SK-N-SH treated with all-trans-retinoic acid at 6 μM for 48 hours (cell line): ENCODE data around the gene CDH11.

Source experiments
- ATAC-seq: fragments of 200-7000 bp; cut with Tn5 transposase; 3 replicates; pipeline ENCODE4 v1.9.1; 2020; ENCODE audit warnings: mild to moderate bottlenecking, moderate library complexity
- ARNTL ChIP-seq: fragments of 450-650 bp; formaldehyde crosslinking; IDR thresholded peaks from 2 replicates; pipeline ENCODE4 v1.5.0; 2020; ENCODE audit warnings: low read depth, mild to moderate bottlenecking, moderate library complexity, borderline replicate concordance
- BACH2 ChIP-seq: fragments of 250-450 bp; sonication (Bioruptor Pico); IDR thresholded peaks from 2 replicates; pipeline ENCODE4 v1.9.0; 2021; ENCODE audit warnings: mild to moderate bottlenecking, borderline replicate concordance
- CREB5 ChIP-seq: fragments of 250-450 bp; sonication (Bioruptor Pico); IDR thresholded peaks from 2 replicates; pipeline ENCODE4 v1.5.1; 2020; ENCODE audit warnings: low read depth, mild to moderate bottlenecking, moderate library complexity
- CSRNP3 ChIP-seq: fragments of 250-450 bp; sonication (Bioruptor Pico); IDR thresholded peaks from 2 replicates; pipeline ENCODE4 v1.5.1; 2021; ENCODE audit warnings: mild to moderate bottlenecking, moderate library complexity
- ESRRG ChIP-seq: fragments of 250-450 bp; sonication (Bioruptor Pico); IDR thresholded peaks from 2 replicates; pipeline ENCODE4 v1.6.1; 2021; ENCODE audit warnings: mild to moderate bottlenecking
- GLIS3 ChIP-seq: fragments of 250-450 bp; sonication (Bioruptor Pico); IDR thresholded peaks from 2 replicates; pipeline ENCODE4 v1.5.0; 2020; ENCODE audit warnings: mild to moderate bottlenecking, moderate library complexity
- ISL1 ChIP-seq: fragments of 250-450 bp; sonication (Bioruptor Pico); IDR thresholded peaks from 2 replicates; pipeline ENCODE4 v2.1.2; 2022; ENCODE audit warnings: mild to moderate bottlenecking, moderate library complexity
- OSR1 ChIP-seq: fragments of 250-450 bp; sonication (Bioruptor Pico); IDR thresholded peaks from 2 replicates; pipeline ENCODE4 v1.8.0; 2022; ENCODE audit warnings: moderate library complexity, mild to moderate bottlenecking, inconsistent platforms
- PATZ1 ChIP-seq: fragments of 250-450 bp; sonication (Bioruptor Pico); IDR thresholded peaks from 2 replicates; pipeline ENCODE4 v1.8.0; 2020; ENCODE audit warnings: mild to moderate bottlenecking, moderate library complexity, borderline replicate concordance
- POU6F1 ChIP-seq: fragments of 250-450 bp; sonication (Bioruptor Pico); IDR thresholded peaks from 2 replicates; pipeline ENCODE4 v1.8.0; 2021; ENCODE audit warnings: low read depth, mild to moderate bottlenecking, moderate library complexity, borderline replicate concordance
- PPARA ChIP-seq: fragments of 250-450 bp; sonication (Bioruptor Pico); IDR thresholded peaks from 2 replicates; pipeline ENCODE4 v1.5.0; 2020; ENCODE audit warnings: mild to moderate bottlenecking, borderline replicate concordance
- RARB ChIP-seq: fragments of 250-450 bp; sonication (Bioruptor Pico); IDR thresholded peaks from 2 replicates; pipeline ENCODE4 v1.8.0; 2021; ENCODE audit warnings: mild to moderate bottlenecking, moderate library complexity
- SNAI2 ChIP-seq: fragments of 250-450 bp; sonication (Bioruptor Pico); IDR thresholded peaks from 2 replicates; pipeline ENCODE4 v1.5.0; 2020; ENCODE audit warnings: mild to moderate bottlenecking, moderate library complexity
- TCF4 ChIP-seq: fragments of 250-450 bp; sonication (Bioruptor Pico); IDR thresholded peaks from 2 replicates; pipeline ENCODE4 v1.8.0; 2021; ENCODE audit warnings: mild to moderate bottlenecking, moderate library complexity, borderline replicate concordance
- TOX ChIP-seq: fragments of 250-450 bp; sonication (Bioruptor Pico); IDR thresholded peaks from 2 replicates; pipeline ENCODE4 v1.8.0; 2021; ENCODE audit warnings: mild to moderate bottlenecking, moderate library complexity, borderline replicate concordance
- TSHZ2 ChIP-seq: fragments of 250-450 bp; sonication (Bioruptor Pico); IDR thresholded peaks from 2 replicates; pipeline ENCODE4 v1.5.0; 2020; ENCODE audit warnings: mild to moderate bottlenecking, moderate library complexity
- ZC3H10 ChIP-seq: fragments of 250-450 bp; sonication (Bioruptor Pico); IDR thresholded peaks from 2 replicates; pipeline ENCODE4 v1.5.1; 2021; ENCODE audit warnings: mild to moderate bottlenecking, moderate library complexity
- ZFP3 ChIP-seq: fragments of 250-450 bp; sonication (Bioruptor Pico); IDR thresholded peaks from 2 replicates; pipeline ENCODE4 v1.5.0; 2020; ENCODE audit warnings: mild to moderate bottlenecking, moderate library complexity
- ZFP30 ChIP-seq: fragments of 450-650 bp; formaldehyde crosslinking; IDR thresholded peaks from 2 replicates; pipeline ENCODE4 v1.5.0; 2022; ENCODE audit warnings: mild to moderate bottlenecking, moderate library complexity
- ZNF565 ChIP-seq: fragments of 450-650 bp; formaldehyde crosslinking; conservative IDR thresholded peaks from 2 replicates; pipeline ENCODE4 v1.5.0; 2020; ENCODE audit warnings: low read depth, mild to moderate bottlenecking, moderate library complexity

Gene CDH11

GRCh38 chr16:65057184-65057583 is 64.7 kb downstream of the CDH11 start:
- TF ChIP-seq POU6F1 (CRISPR knock-in tag) (no peak), ZC3H10 (CRISPR knock-in tag) (no peak), PATZ1 (CRISPR knock-in tag) (no peak), TOX (no peak), OSR1 (no peak), ZNF565 (CRISPR knock-in tag) (no peak), TCF4 (CRISPR knock-in tag) (no peak), RARB (CRISPR knock-in tag) (no peak), BACH2 (no peak), SNAI2 (CRISPR knock-in tag) (no peak), PPARA (no peak), ARNTL (CRISPR knock-in tag) (no peak), CSRNP3 (CRISPR knock-in tag) (no peak)

GRCh38 chr16:65054457-65054856 is 67.4 kb downstream of the CDH11 start:
- TF ChIP-seq TSHZ2: no peak
- no peak for TF ChIP-seq ZC3H10 (CRISPR knock-in tag)
- TF ChIP-seq ZNF565 (CRISPR knock-in tag): no peak
- TF ChIP-seq ZFP3 (CRISPR knock-in tag): no peak
- no peak for TF ChIP-seq PATZ1 (CRISPR knock-in tag)
- no peak for ATAC-seq

More at GRCh38 chr16:65057184-65057583, 64.7 kb downstream of the CDH11 start:
- no peak for ATAC-seq

- no peak for ATAC-seq
- TF ChIP-seq TCF4 (CRISPR knock-in tag) (no peak), ZC3H10 (CRISPR knock-in tag) (no peak), ISL1 (no peak), ZNF565 (CRISPR knock-in tag) (no peak), PATZ1 (CRISPR knock-in tag) (no peak), SNAI2 (CRISPR knock-in tag) (no peak), CSRNP3 (CRISPR knock-in tag) (no peak), ZFP30 (CRISPR knock-in tag) (no peak), ZFP3 (CRISPR knock-in tag) (no peak), ESRRG (CRISPR knock-in tag) (no peak), GLIS3 (CRISPR knock-in tag) (no peak), CREB5 (CRISPR knock-in tag) (no peak), POU6F1 (CRISPR knock-in tag) (no peak)
Measured at GRCh38 chr16:65049679-65050078, 72.2 kb downstream of the CDH11 start.
